K562 (cell line): Measurements from ENCODE around the gene UNC5C. TPM values are rescaled to one million over a fixed set of nuclear protein-coding genes. Genes with fewer than 3 reads are reported as not detected.

ENCODE experiments used
- ATAC-seq: fragments of 200-7000 bp; cut with Tn5 transposase; 3 replicates; pipeline ENCODE4 v1.9.1; 2020; ENCODE audit warnings: moderate library complexity
- BruUV-seq: library from RNA; stranded (reverse); fragments of 400-500 nt; replicated peaks from 2 replicates; lab custom pipeline; 2021; lab: Mats Ljungman, UMichigan
- CTCF ChIA-PET: fragments of 300-600 bp; formaldehyde crosslinking; extraction: SDS; loops from one replicate; lab custom pipeline; 2021; ENCODE audit warnings: low intra/inter-chr PET ratio; lab: Yijun Ruan, JAX
- POLR2A ChIA-PET: fragments of 300-600, 350-650 bp; sonication (Branson Sonifier 250); formaldehyde crosslinking; extraction: SDS; loops from one replicate; lab custom pipeline; 2021; ENCODE audit warnings: antibody characterized with exemption, inconsistent platforms; lab: Yijun Ruan, JAX
- DNase-seq, 4 experiments: peaks; one replicate each; pipeline versions ENCODE4 v3.0.0 to v3.0.0-alpha.2; 2011 to 2018; ENCODE audit warnings: low spot score in 3 of 4, mixed read lengths in 3 of 4; ENCODE audit errors: extremely low read depth in 1 of 4
- FAIRE-seq: peaks from 2 replicates; lab custom pipeline; 2011; peaks lifted over from hg19 to GRCh38; lab: Jason Lieb, UNC
- H2AFZ ChIP-seq: 2 replicates; pipeline ENCODE4 v1.6.0; 2011; ENCODE audit warnings: low read depth, low read length, control low read depth, inconsistent platforms
- H3K27ac ChIP-seq: fragments of 200-600 bp; 3 replicates; pipeline ENCODE4 v1.8.0; 2011; ENCODE audit warnings: low read depth, mild to moderate bottlenecking, control low read depth, inconsistent platforms, low read length, moderate library complexity, mixed read lengths; ENCODE audit errors: extremely low read depth
- H3K27me3 ChIP-seq, 2 experiments: fragments of 300-600 bp in 1 of 2; 2 replicates in 1 of 2; 3 replicates in 1 of 2; pipeline versions ENCODE4 v1.6.0 to v1.8.0; 2011; ENCODE audit warnings: inconsistent platforms in 2 of 2, low read length in 2 of 2, mild to moderate bottlenecking in 1 of 2, mixed read lengths in 1 of 2, moderate library complexity in 1 of 2; ENCODE audit not compliant: control insufficient read depth in 2 of 2, insufficient read depth in 2 of 2
- H3K36me3 ChIP-seq: fragments of 300-600 bp; 3 replicates; pipeline ENCODE4 v1.8.0; 2011; ENCODE audit warnings: mild to moderate bottlenecking, low read length, inconsistent platforms; ENCODE audit not compliant: control insufficient read depth, insufficient read depth
- H3K4me1 ChIP-seq, 2 experiments: fragments of 200-600 bp in 1 of 2; replicated peaks in 1 of 2; 2 replicates in 1 of 2; 3 replicates in 1 of 2; pipeline versions ENCODE4 v1.5.1 to v1.8.0; 2011; ENCODE audit warnings: inconsistent platforms in 2 of 2, low read length in 2 of 2, mild to moderate bottlenecking in 1 of 2, mixed read lengths in 1 of 2, moderate library complexity in 1 of 2; ENCODE audit not compliant: control insufficient read depth in 2 of 2, insufficient read depth in 2 of 2
- H3K4me2 ChIP-seq: 2 replicates; pipeline ENCODE4 v1.6.1; 2011; ENCODE audit warnings: low read length, control low read depth, inconsistent platforms, mixed read lengths; ENCODE audit not compliant: insufficient read depth
- H3K4me3 ChIP-seq: fragments of 200-600 bp; sonication (generic), shearing (Covaris generic); 2 replicates; pipeline ENCODE4 v1.5.1; 2016; ENCODE audit warnings: control low read depth, inconsistent platforms
- H3K79me2 ChIP-seq: fragments of 200-600 bp; 3 replicates; pipeline ENCODE4 v1.8.0; 2011; ENCODE audit warnings: low read length, inconsistent platforms; ENCODE audit not compliant: control insufficient read depth, insufficient read depth
- H3K9ac ChIP-seq, 2 experiments: 2 replicates each; pipeline versions ENCODE4 v1.6.0 to v1.6.1; 2011; ENCODE audit warnings: low read depth in 2 of 2, low read length in 2 of 2, control low read depth in 1 of 2, inconsistent platforms in 1 of 2, mild to moderate bottlenecking in 1 of 2, mixed read lengths in 1 of 2; ENCODE audit not compliant: insufficient read depth in 1 of 2
- H3K9me1 ChIP-seq: one replicate; pipeline ENCODE4 v1.6.0; 2011; ENCODE audit warnings: inconsistent platforms, mild to moderate bottlenecking, low read length, moderate library complexity; ENCODE audit not compliant: control insufficient read depth, insufficient read depth
- H3K9me3 ChIP-seq: replicated peaks from 2 replicates; pipeline ENCODE4 v1.5.1; 2011; ENCODE audit warnings: low read depth, low read length, inconsistent platforms; ENCODE audit not compliant: control insufficient read depth, insufficient read depth
- H4K20me1 ChIP-seq: replicated peaks from 2 replicates; pipeline ENCODE4 v1.6.1; 2011; ENCODE audit warnings: low read length, inconsistent platforms, mixed read lengths; ENCODE audit not compliant: control insufficient read depth, insufficient read depth
- CHCHD3 ChIP-seq: fragments of 250-450 bp; sonication (Bioruptor Pico); IDR thresholded peaks from 2 replicates; pipeline ENCODE4 v2.1.2; 2022; ENCODE audit warnings: mild to moderate bottlenecking
- DNMT1 ChIP-seq: fragments of 450-650 bp; IDR thresholded peaks from 2 replicates; pipeline ENCODE4 v1.6.1; 2016; ENCODE audit warnings: antibody characterized with exemption, mild to moderate bottlenecking
- EP400 ChIP-seq: fragments of 450-650 bp; IDR thresholded peaks from 2 replicates; pipeline ENCODE4 v1.6.1; 2017; ENCODE audit warnings: antibody characterized with exemption, mild to moderate bottlenecking, moderate library complexity
- HINFP ChIP-seq: fragments of 450-650 bp; conservative IDR thresholded peaks from 2 replicates; pipeline ENCODE4 v1.6.1; 2016; ENCODE audit warnings: missing genetic modification characterization, low read depth, mild to moderate bottlenecking, control low read depth, missing compliant biosample characterization
- HMG20A ChIP-seq: fragments of 450-650 bp; formaldehyde crosslinking; conservative IDR thresholded peaks from 2 replicates; pipeline ENCODE4 v1.4.0; 2020; ENCODE audit warnings: mild to moderate bottlenecking, mixed read lengths
- ILF3 ChIP-seq: fragments of 450-650 bp; IDR thresholded peaks from 2 replicates; pipeline ENCODE4 v1.6.1; 2018; ENCODE audit warnings: antibody characterized with exemption, mild to moderate bottlenecking, moderate library complexity, borderline replicate concordance
- NR4A1 ChIP-seq, 2 experiments: fragments of 250-450 bp in 1 of 2; fragments of 450-650 bp in 1 of 2; sonication (Bioruptor Pico) in 1 of 2; IDR thresholded peaks; 2 replicates each; pipeline versions ENCODE4 v1.4.0 to v1.6.1; 2016 to 2020; ENCODE audit warnings: mild to moderate bottlenecking in 2 of 2, missing compliant biosample characterization in 1 of 2, missing genetic modification characterization in 1 of 2, moderate library complexity in 1 of 2
- PHB2 ChIP-seq: fragments of 450-650 bp; IDR thresholded peaks from 2 replicates; pipeline ENCODE4 v1.6.1; 2017; ENCODE audit warnings: low read depth
- SNRNP70 ChIP-seq: fragments of 200-400 bp; formaldehyde crosslinking; optimal IDR thresholded peaks from 2 replicates; pipeline ENCODE3; 2017; ENCODE audit warnings: low read depth, low read length
- TCF7 ChIP-seq: sonication (generic); IDR thresholded peaks from 2 replicates; pipeline ENCODE4 v1.6.1; 2016; ENCODE audit warnings: antibody characterized with exemption, borderline replicate concordance
- TFAM ChIP-seq: fragments of 250-450 bp; sonication (Bioruptor Pico); conservative IDR thresholded peaks from 2 replicates; pipeline ENCODE4 v1.5.0; 2021; ENCODE audit warnings: mild to moderate bottlenecking, moderate library complexity
- YBX1 ChIP-seq: fragments of 450-650 bp; IDR thresholded peaks from 2 replicates; pipeline ENCODE4 v1.7.1; 2016; ENCODE audit warnings: mild to moderate bottlenecking
- WGBS: fragments of 100-300 bp; shearing (Covaris generic); methylation state at CpG from one replicate; pipeline ENCODE4 v1.1.6; 2016; ENCODE audit warnings: low coverage, mixed read lengths; ENCODE audit not compliant: insufficient coverage; ENCODE audit errors: missing lambda C conversion rate; 5-methylcytosine and 5-hydroxymethylcytosine counted together
- in situ Hi-C: fragments of 300-500 bp; cut with MboI; formaldehyde crosslinking; loops from 4 replicates; pipeline ENCODE4 v1.15.0; 2018; ENCODE audit warnings: inconsistent platforms, mixed read lengths
- intact Hi-C: fragments of 100-400 bp; cut with micrococcal nuclease; formaldehyde crosslinking; loops from 2 replicates; pipeline ENCODE4 v1.14.2; 2022
- polyA plus RNA-seq, 8 experiments: library from polyadenylated mRNA; depleted of rRNA in 4 of 8; stranded (reverse) in 5 of 8; unstranded in 3 of 8; fragments of >200 nt; fragmentation: Nextera tagmentation in 2 of 8; fragmentation: Illumina TruSeq in 1 of 8; extraction: Ambion mirVana in 2 of 8; extraction: Trizol in 1 of 8; gene quantifications; 2 replicates each; pipeline versions ENCODE4 v1.2.1 to v1.2.3, GENCODE V29; 2011 to 2014; ENCODE audit warnings: inconsistent platforms in 1 of 8, missing spikeins in 1 of 8
- total RNA-seq, 7 experiments: library from RNA; depleted of rRNA in 6 of 7; stranded (reverse); fragments of >200 nt in 6 of 7; fragmentation: Illumina TruSeq in 2 of 7; extraction: Trizol in 2 of 7; gene quantifications; 2 replicates each; pipeline versions ENCODE4 v1.2.1 to v1.2.3, GENCODE V29; 2011 to 2021; ENCODE audit warnings: low replicate concordance in 1 of 7

Gene UNC5C
- total and polyA plus RNA-seq, 9 of the 15 experiments (the other 6 are each of a cell fraction or from before 2014, with no cell fraction given): under 0.01 to 0.10 (median 0.03) TPM; not detected in 1

- no peak for ATAC-seq
- Histone ChIP-seq H3K9ac (no peak overlapping the region), H3K27ac (no peak overlapping the region), H3K9me3 (no peaks in the 10 kb centered on the region), H2AFZ (peak overlapping the region; percentile 54), H3K4me1 (peaks cover 0 to 2% of the 10 kb centered on the region in 2 experiments; a peak in 1 of 5 replicates), H3K4me2 (no peak overlapping the region), H3K9me1 (no peaks in the 10 kb centered on the region), H3K36me3 (no peaks in the 10 kb centered on the region), H3K27me3 (no peaks in the 10 kb centered on the region), H4K20me1 (no peaks in the 10 kb centered on the region), H3K4me3 (no peak overlapping the region), H3K79me2 (no peaks in the 10 kb centered on the region)
- POLR2A ChIA-PET: no interaction called here
- no peak for TF ChIP-seq TFAM
- TF ChIP-seq HMG20A (CRISPR knock-in tag): no peak
- TF ChIP-seq SNRNP70: no peak
- no peak for TF ChIP-seq DNMT1
- no peak for TF ChIP-seq NR4A1 (CRISPR knock-in tag; IDR thresholded peaks at IDR 0.05)
- TF ChIP-seq NR4A1 (tag; IDR thresholded peaks at IDR 0.05): no peak
- no peak for TF ChIP-seq CHCHD3 (CRISPR knock-in tag)
- no peak for TF ChIP-seq EP400
- TF ChIP-seq ILF3: no peak
- no peak for TF ChIP-seq TCF7
- TF ChIP-seq PHB2: no peak
- TF ChIP-seq HINFP: no peak
- no peak for TF ChIP-seq YBX1
- WGBS: 42% methylated on average over 3 of the region's 3 CpGs
- BruUV-seq: no TSS peak
- FAIRE-seq: no peak
- intact Hi-C loops: no loop called here
- no peak for DNase-seq
- CTCF ChIA-PET: no interaction called here
- in situ Hi-C loops: no loop called here
These were observed 229.6 kb downstream of the UNC5C start for GRCh38 chr4:95319169-95319568.
